MM.1S (cell line): Measurements from ENCODE around the gene CROCC2.

Experiments
- DNase-seq: peaks from one replicate; pipeline ENCODE4 v3.0.0-alpha.2; 2015
- H2AFZ ChIP-seq: fragments of 300-600 bp; sonication (generic); 2 replicates; pipeline ENCODE4 v1.6.0; 2016; ENCODE audit warnings: antibody characterized with exemption, low read length
- H3F3A ChIP-seq: fragments of 300-600 bp; sonication (generic); 2 replicates; pipeline ENCODE4 v1.6.1; 2016; ENCODE audit warnings: mild to moderate bottlenecking, antibody characterized with exemption, low read length, moderate library complexity, mixed read lengths; ENCODE audit not compliant: insufficient read depth
- H3K27ac ChIP-seq: fragments of 300-600 bp; sonication (generic); 2 replicates; pipeline ENCODE4 v1.5.1; 2016; ENCODE audit warnings: mild to moderate bottlenecking, low read length
- H3K27me3 ChIP-seq: fragments of 300-600 bp; sonication (generic); replicated peaks from 2 replicates; pipeline ENCODE4 v1.6.0; 2016; ENCODE audit warnings: low read length; ENCODE audit not compliant: insufficient read depth
- H3K36me3 ChIP-seq: fragments of 300-600 bp; sonication (generic); replicated peaks from 2 replicates; pipeline ENCODE4 v1.6.1; 2016; ENCODE audit warnings: mild to moderate bottlenecking, low read length, mixed read lengths; ENCODE audit not compliant: insufficient read depth
- H3K4me1 ChIP-seq: fragments of 300-600 bp; sonication (generic); 2 replicates; pipeline ENCODE4 v1.6.1; 2016; ENCODE audit warnings: low read length, mixed read lengths
- H3K4me2 ChIP-seq: fragments of 300-600 bp; sonication (generic); 2 replicates; pipeline ENCODE4 v1.6.0; 2016; ENCODE audit warnings: low read depth, low read length
- H3K4me3 ChIP-seq: fragments of 300-600 bp; sonication (generic); 2 replicates; pipeline ENCODE4 v1.5.1; 2016; ENCODE audit warnings: low read length, mixed read lengths
- H3K79me2 ChIP-seq: fragments of 300-600 bp; sonication (generic); 2 replicates; pipeline ENCODE4 v1.6.1; 2016; ENCODE audit warnings: mixed run types, low read length, mixed read lengths
- H3K9ac ChIP-seq: fragments of 300-600 bp; sonication (generic); 2 replicates; pipeline ENCODE4 v1.6.1; 2016; ENCODE audit warnings: low read length, mixed read lengths
- H3K9me2 ChIP-seq: fragments of 300-600 bp; sonication (generic); replicated peaks from 2 replicates; pipeline ENCODE4 v1.6.1; 2016; ENCODE audit warnings: mild to moderate bottlenecking, low read length, mixed read lengths; ENCODE audit not compliant: insufficient read depth
- H3K9me3 ChIP-seq: fragments of 300-600 bp; sonication (generic); replicated peaks from 2 replicates; pipeline ENCODE4 v1.6.1; 2016; ENCODE audit warnings: mild to moderate bottlenecking, low read length, mixed read lengths; ENCODE audit not compliant: insufficient read depth
- H4K20me1 ChIP-seq: fragments of 300-600 bp; sonication (generic); 2 replicates; pipeline ENCODE4 v1.6.1; 2016; ENCODE audit warnings: mild to moderate bottlenecking, low read length, moderate library complexity, mixed read lengths; ENCODE audit not compliant: insufficient read depth
- CTCF ChIP-seq: fragments of 300-600 bp; sonication (generic); IDR thresholded peaks from 2 replicates; pipeline ENCODE4 v1.5.1; 2016; ENCODE audit warnings: antibody characterized with exemption, low read length, mixed read lengths
- EZH2 ChIP-seq: fragments of 300-600 bp; sonication (generic); optimal IDR thresholded peaks from 2 replicates; pipeline ENCODE3; 2017; ENCODE audit warnings: low read depth, mild to moderate bottlenecking, antibody characterized with exemption, low read length, mixed read lengths
- EZH2phosphoT487 ChIP-seq: fragments of 300-600 bp; sonication (generic); IDR thresholded peaks from 2 replicates; pipeline ENCODE4 v1.6.1; 2018; ENCODE audit warnings: antibody characterized with exemption, low read length

The CROCC2 gene

GRCh38 chr2:241037498-241037897, 131.4 kb downstream of the CROCC2 start:
- H3K9me3 ChIP-seq: no peaks in the 10 kb centered on the region
- TF ChIP-seq EZH2phosphoT487: no peak
- TF ChIP-seq CTCF: no peak
- TF ChIP-seq EZH2: no peak
- peak overlapping the region; percentile 93; the same call in 1 of the 2 replicates for H2AFZ ChIP-seq
- no peaks in the 10 kb centered on the region for H3F3A ChIP-seq
- H3K27ac ChIP-seq: no peak overlapping the region
- peak overlapping the region; percentile 60 for H3K9ac ChIP-seq
- H3K9me2 ChIP-seq: no peaks in the 10 kb centered on the region
- no peaks in the 10 kb centered on the region; the same call in 1 of the 2 replicates for H3K27me3 ChIP-seq
- H3K4me1 ChIP-seq: no peaks in the 10 kb centered on the region
- peak overlapping the region; percentile 97 for H3K4me2 ChIP-seq
- no peaks in the 10 kb centered on the region for H3K36me3 ChIP-seq
- DNase-seq: no peak
- no peaks in the 10 kb centered on the region for H3K79me2 ChIP-seq
- no peaks in the 10 kb centered on the region for H4K20me1 ChIP-seq
- H3K4me3 ChIP-seq: peak overlapping the region; percentile 72

- H3K4me1 ChIP-seq: no peaks in the 10 kb centered on the region
- no peaks in the 10 kb centered on the region for H3K79me2 ChIP-seq
- no peak overlapping the region for H3K27ac ChIP-seq
- no peaks in the 10 kb centered on the region for H4K20me1 ChIP-seq
- no peak for DNase-seq
- no peaks in the 10 kb centered on the region for H3K9me3 ChIP-seq
- no peak overlapping the region for H2AFZ ChIP-seq
- no peaks in the 10 kb centered on the region for H3K27me3 ChIP-seq
- no peak overlapping the region for H3K4me3 ChIP-seq
- TF ChIP-seq EZH2: no peak
- TF ChIP-seq CTCF: no peak
- TF ChIP-seq EZH2phosphoT487: no peak
- H3K9ac ChIP-seq: no peak overlapping the region
- no peaks in the 10 kb centered on the region for H3K36me3 ChIP-seq
- H3K9me2 ChIP-seq: no peaks in the 10 kb centered on the region
- no peak overlapping the region for H3K4me2 ChIP-seq
- H3F3A ChIP-seq: no peaks in the 10 kb centered on the region
Observed at GRCh38 chr2:241038374-241039180, 132.4 kb downstream of the CROCC2 start.

GRCh38 chr2:241039416-241039815, 133.3 kb downstream of the CROCC2 start:
- no peak overlapping the region for H3K4me2 ChIP-seq
- no peaks in the 10 kb centered on the region for H3F3A ChIP-seq
- no peaks in the 10 kb centered on the region for H3K79me2 ChIP-seq
- no peak overlapping the region for H3K27ac ChIP-seq
- no peaks in the 10 kb centered on the region for H3K9me2 ChIP-seq
- no peaks in the 10 kb centered on the region for H3K4me1 ChIP-seq
- no peaks in the 10 kb centered on the region for H3K27me3 ChIP-seq
- H3K9ac ChIP-seq: no peak overlapping the region
- no peak for TF ChIP-seq EZH2phosphoT487
- TF ChIP-seq EZH2: no peak
- TF ChIP-seq CTCF: no peak
- no peak overlapping the region for H3K4me3 ChIP-seq
- no peaks in the 10 kb centered on the region for H3K9me3 ChIP-seq
- no peak for DNase-seq
- H4K20me1 ChIP-seq: no peaks in the 10 kb centered on the region
- no peaks in the 10 kb centered on the region for H3K36me3 ChIP-seq
- no peak overlapping the region for H2AFZ ChIP-seq
